Neuronal stem cell (in vitro differentiated cells): ENCODE data around the gene EIF2B5.

Experiments
- DNase-seq: peaks from one replicate; pipeline ENCODE4 v3.0.0-alpha.2; 2013; ENCODE audit warnings: low spot score
- H2AFZ ChIP-seq: one replicate; pipeline ENCODE4 v1.6.1; 2013; ENCODE audit warnings: mild to moderate bottlenecking, low read length, inconsistent platforms
- H2AK5ac ChIP-seq: 2 replicates; pipeline ENCODE4 v1.6.1; 2013; ENCODE audit warnings: low read depth, mild to moderate bottlenecking, inconsistent platforms, low read length, moderate library complexity, mixed read lengths
- H2BK120ac ChIP-seq: 2 replicates; pipeline ENCODE4 v1.6.1; 2013; ENCODE audit warnings: low read depth, mild to moderate bottlenecking, inconsistent platforms, low read length, moderate library complexity, mixed read lengths
- H2BK12ac ChIP-seq: one replicate; pipeline ENCODE4 v1.6.1; 2013; ENCODE audit warnings: low read length, inconsistent platforms
- H2BK15ac ChIP-seq: 2 replicates; pipeline ENCODE4 v1.6.1; 2013; ENCODE audit warnings: mild to moderate bottlenecking, low read length, inconsistent platforms, mixed read lengths
- H2BK5ac ChIP-seq: one replicate; pipeline ENCODE4 v1.6.1; 2013; ENCODE audit warnings: inconsistent platforms, mild to moderate bottlenecking, low read length, moderate library complexity
- H3K14ac ChIP-seq: one replicate; pipeline ENCODE4 v1.6.1; 2013; ENCODE audit warnings: low read length, inconsistent platforms
- H3K18ac ChIP-seq: 2 replicates; pipeline ENCODE4 v1.6.1; 2013; ENCODE audit warnings: low read length, inconsistent platforms
- H3K23ac ChIP-seq: 2 replicates; pipeline ENCODE4 v1.6.1; 2013; ENCODE audit warnings: low read depth, mild to moderate bottlenecking, mixed read lengths, low read length, inconsistent platforms; ENCODE audit not compliant: poor library complexity
- H3K27ac ChIP-seq: replicated peaks from 3 replicates; pipeline ENCODE4 v1.5.1; 2013; ENCODE audit warnings: low read length, inconsistent platforms
- H3K27me3 ChIP-seq, 3 experiments: 2 replicates each; pipeline ENCODE4 v1.6.1; 2013; ENCODE audit warnings: low read length in 3 of 3, mild to moderate bottlenecking in 2 of 3, inconsistent platforms in 1 of 3, low read depth in 1 of 3, mixed read lengths in 1 of 3, moderate library complexity in 1 of 3; ENCODE audit not compliant: control insufficient read depth in 3 of 3, insufficient read depth in 3 of 3
- H3K36me3 ChIP-seq, 2 donors: replicated peaks in 1 of 2; 2 replicates each; pipeline ENCODE4 v1.6.1; 2013; ENCODE audit warnings: low read length in 2 of 2; ENCODE audit not compliant: control insufficient read depth in 2 of 2, insufficient read depth in 2 of 2
- H3K4ac ChIP-seq: 2 replicates; pipeline ENCODE4 v1.6.1; 2013; ENCODE audit warnings: inconsistent platforms, mild to moderate bottlenecking, low read length, moderate library complexity
- H3K4me1 ChIP-seq, 2 donors: 1 replicate in 1 of 2; 2 replicates in 1 of 2; pipeline ENCODE4 v1.6.1; 2013; ENCODE audit warnings: low read length in 2 of 2, low read depth in 1 of 2; ENCODE audit not compliant: control insufficient read depth in 2 of 2, insufficient read depth in 1 of 2
- H3K4me2 ChIP-seq: one replicate; pipeline ENCODE4 v1.6.1; 2013; ENCODE audit warnings: mild to moderate bottlenecking, low read length, inconsistent platforms; ENCODE audit not compliant: insufficient read depth, poor library complexity, severe bottlenecking
- H3K4me3 ChIP-seq, 2 donors: 2 replicates each; pipeline ENCODE4 v1.5.1; 2013; ENCODE audit warnings: low read length in 2 of 2, mild to moderate bottlenecking in 2 of 2, inconsistent platforms in 1 of 2, moderate library complexity in 1 of 2
- H3K79me1 ChIP-seq: one replicate; pipeline ENCODE4 v1.6.1; 2013; ENCODE audit warnings: low read depth, mild to moderate bottlenecking, inconsistent platforms, low read length, moderate library complexity
- H3K9ac ChIP-seq: one replicate; pipeline ENCODE4 v1.6.1; 2013; ENCODE audit warnings: mild to moderate bottlenecking, low read depth, low read length, inconsistent platforms; ENCODE audit not compliant: poor library complexity
- H3K9me3 ChIP-seq, 2 donors: replicated peaks in 1 of 2; 2 replicates each; pipeline versions ENCODE3 to v1.6.1; 2013; ENCODE audit warnings: low read length in 2 of 2, mild to moderate bottlenecking in 2 of 2, inconsistent platforms in 1 of 2, low read depth in 1 of 2, mixed read lengths in 1 of 2, moderate library complexity in 1 of 2; ENCODE audit not compliant: control insufficient read depth in 2 of 2, insufficient read depth in 1 of 2
- H4K8ac ChIP-seq: one replicate; pipeline ENCODE4 v1.6.1; 2013; ENCODE audit warnings: low read depth, mild to moderate bottlenecking, inconsistent platforms, low read length, moderate library complexity
- H4K91ac ChIP-seq: one replicate; pipeline ENCODE4 v1.6.1; 2013; ENCODE audit warnings: low read length, low read depth, mild to moderate bottlenecking, inconsistent platforms; ENCODE audit not compliant: poor library complexity
- WGBS, 2 donors: extraction: QIAGEN DNeasy Blood & Tissue Kit; methylation state at CpG; one replicate each; pipeline ENCODE4 v1.1.7; 2013; ENCODE audit warnings: missing lambda C conversion rate in 2 of 2, mixed read lengths in 1 of 2; ENCODE audit not compliant: insufficient read length in 2 of 2, insufficient replicate concordance in 1 of 2; ENCODE audit errors: extremely low coverage in 2 of 2; 5-methylcytosine and 5-hydroxymethylcytosine counted together

The EIF2B5 gene

DNA sequence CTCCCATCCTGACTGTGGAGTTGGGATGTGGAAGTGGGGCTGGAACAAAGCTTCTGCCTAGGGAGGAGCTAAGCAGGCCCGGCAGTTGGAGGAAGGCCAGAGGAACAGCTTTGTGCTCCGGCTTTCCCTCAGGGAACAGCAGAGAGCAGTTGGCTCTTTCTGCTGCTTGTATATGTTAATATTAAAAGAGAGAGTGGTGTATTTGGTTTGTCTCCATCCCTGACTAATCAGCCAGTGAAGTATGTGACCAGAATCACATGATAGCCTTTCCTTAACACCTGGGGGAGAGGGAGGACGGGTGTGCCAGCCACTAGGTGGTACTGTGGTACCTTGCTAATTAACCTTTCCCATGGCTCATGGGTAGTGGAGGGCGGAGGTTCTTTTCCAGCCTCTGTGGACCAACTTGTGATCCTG lies 10.0 kb downstream of the EIF2B5 start:
- H2BK15ac ChIP-seq = no peak overlapping the region
- H3K23ac ChIP-seq = no peak overlapping the region
- H4K91ac ChIP-seq = no peak overlapping the region
- no peak overlapping the region for H3K27ac ChIP-seq
- no peak overlapping the region for H3K14ac ChIP-seq
- no CpG with 5 or more reads among the region's 4 CpGs for WGBS, 2 donors
- no peak overlapping the region for H2BK120ac ChIP-seq
- no peak overlapping the region for H2AFZ ChIP-seq
- H2BK12ac ChIP-seq = no peak overlapping the region
- DNase-seq = no peak
- no peak overlapping the region for H2BK5ac ChIP-seq
- H3K4me3 ChIP-seq = no peak overlapping the region
- no peak overlapping the region for H2AK5ac ChIP-seq
- H3K4me1 ChIP-seq = no peaks in the 10 kb centered on the region
- H3K27me3 ChIP-seq = no peaks in the 10 kb centered on the region
- no peak overlapping the region for H3K18ac ChIP-seq
- H3K9ac ChIP-seq = no peak overlapping the region
- no peaks in the 10 kb centered on the region for H3K9me3 ChIP-seq
- H3K4ac ChIP-seq = no peak overlapping the region
- H4K8ac ChIP-seq = no peak overlapping the region
- H3K79me1 ChIP-seq = no peaks in the 10 kb centered on the region
- peaks cover 43 to 64% of the 10 kb centered on the region in 2 donors for H3K36me3 ChIP-seq
- H3K4me2 ChIP-seq = no peak overlapping the region

DNA sequence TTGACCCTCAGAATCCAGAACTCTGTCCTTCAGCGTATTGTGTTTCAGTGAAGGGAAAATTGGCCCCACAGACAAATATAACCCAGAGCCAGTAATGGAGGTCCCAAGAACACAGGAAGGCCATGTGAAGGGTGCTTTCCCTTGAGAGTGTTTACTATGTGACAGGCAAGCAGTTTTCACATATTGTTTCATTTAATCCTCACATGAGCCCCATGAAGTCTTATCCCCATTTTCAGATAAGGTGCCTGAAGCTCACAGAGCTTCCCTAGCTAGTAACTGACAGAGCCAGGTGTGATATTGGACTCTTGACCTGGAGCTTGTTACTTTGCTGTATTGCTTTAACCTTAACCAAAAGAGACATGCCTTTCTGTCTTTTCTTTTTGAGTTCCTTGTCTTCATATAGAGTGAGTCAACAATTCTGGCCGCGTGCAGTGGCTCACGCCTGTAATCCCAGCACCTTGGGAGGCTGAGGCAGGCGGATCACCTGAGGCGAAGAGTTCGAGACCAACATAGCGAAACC lies 10.7 kb downstream of the EIF2B5 start:
- no peak overlapping the region for H4K8ac ChIP-seq
- no peak overlapping the region for H3K23ac ChIP-seq
- H3K4me1 ChIP-seq = no peaks in the 10 kb centered on the region
- H2BK12ac ChIP-seq = no peak overlapping the region
- no CpG with 5 or more reads among the region's 8 CpGs for WGBS, 2 donors
- no peak overlapping the region for H3K14ac ChIP-seq
- H2AFZ ChIP-seq = no peak overlapping the region
- H2BK5ac ChIP-seq = no peak overlapping the region
- H3K79me1 ChIP-seq = no peaks in the 10 kb centered on the region
- H3K4me3 ChIP-seq = no peak overlapping the region
- no peak overlapping the region for H2BK15ac ChIP-seq
- H3K36me3 ChIP-seq = peaks cover 37 to 57% of the 10 kb centered on the region in 2 donors
- H2BK120ac ChIP-seq = no peak overlapping the region
- H4K91ac ChIP-seq = no peak overlapping the region
- no peak for DNase-seq
- H3K9me3 ChIP-seq = no peaks in the 10 kb centered on the region
- H3K4ac ChIP-seq = no peak overlapping the region
- no peak overlapping the region for H3K27ac ChIP-seq
- no peaks in the 10 kb centered on the region for H3K27me3 ChIP-seq
- H3K18ac ChIP-seq = no peak overlapping the region
- H3K9ac ChIP-seq = no peak overlapping the region
- H3K4me2 ChIP-seq = no peak overlapping the region
- no peak overlapping the region for H2AK5ac ChIP-seq

DNA sequence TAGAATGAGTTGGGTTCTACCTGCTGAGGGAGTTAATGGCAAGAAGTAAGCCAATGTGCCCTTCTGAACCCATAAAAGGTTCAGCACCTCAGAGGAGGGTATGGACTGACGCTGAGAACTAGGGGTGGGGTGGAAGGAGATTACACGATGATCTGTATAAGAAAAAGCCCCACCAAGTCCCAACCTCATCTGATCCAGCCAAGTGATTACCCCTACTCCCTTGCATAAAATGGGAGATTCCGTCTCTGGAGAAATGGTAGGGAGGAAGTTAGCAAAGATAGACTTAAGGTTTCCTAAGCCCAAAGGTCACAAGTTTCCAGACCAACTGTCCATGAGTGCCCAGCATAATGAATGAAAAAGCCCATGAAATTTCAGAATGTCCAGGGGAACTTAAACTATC lies 12.9 kb downstream of the EIF2B5 start:
- Histone ChIP-seq H4K91ac (no peak overlapping the region), H2BK120ac (no peak overlapping the region), H2AFZ (no peak overlapping the region), H2AK5ac (no peak overlapping the region), H3K4me2 (no peak overlapping the region), H3K36me3 (peaks cover 17 to 35% of the 10 kb centered on the region in 2 donors), H2BK12ac (no peak overlapping the region), H3K18ac (no peak overlapping the region), H3K79me1 (no peaks in the 10 kb centered on the region), H3K4me3 (no peak overlapping the region), H3K27me3 (no peaks in the 10 kb centered on the region), H3K14ac (no peak overlapping the region), H3K4ac (no peak overlapping the region), H3K9ac (no peak overlapping the region), H3K27ac (no peak overlapping the region), H3K9me3 (no peaks in the 10 kb centered on the region), H3K23ac (no peak overlapping the region), H2BK5ac (no peak overlapping the region), H2BK15ac (no peak overlapping the region), H4K8ac (no peak overlapping the region), H3K4me1 (no peaks in the 10 kb centered on the region)
- no CpG with 5 or more reads among the region's 3 CpGs for WGBS, 2 donors
- no peak for DNase-seq

DNA sequence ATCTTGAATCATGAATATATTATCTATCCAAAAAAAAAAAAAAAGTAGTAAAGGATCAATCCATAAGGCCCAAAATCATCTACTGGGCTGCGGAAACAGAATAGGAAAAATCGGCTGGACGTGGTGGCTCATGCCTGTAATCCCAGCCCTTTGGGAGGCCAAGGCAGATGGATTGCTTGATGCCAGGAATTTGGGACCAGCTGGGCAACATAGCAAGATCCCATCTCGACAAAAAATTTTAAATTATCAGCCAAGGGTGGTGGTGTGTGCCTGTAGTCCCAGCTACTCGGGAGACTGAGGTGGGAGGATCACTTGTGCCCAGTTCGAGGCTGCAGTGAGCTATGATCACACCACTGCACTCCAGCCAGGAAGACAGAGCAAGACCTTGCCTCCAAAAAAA lies 14.0 kb downstream of the EIF2B5 start:
- no peak overlapping the region for H3K9ac ChIP-seq
- no peak overlapping the region for H2AFZ ChIP-seq
- no peak overlapping the region for H2BK120ac ChIP-seq
- no peak overlapping the region for H2BK5ac ChIP-seq
- no peak overlapping the region for H3K4me2 ChIP-seq
- H3K4ac ChIP-seq = no peak overlapping the region
- WGBS, 2 donors = no CpG with 5 or more reads among the region's 6 CpGs
- no peaks in the 10 kb centered on the region for H3K9me3 ChIP-seq
- H3K27ac ChIP-seq = no peak overlapping the region
- no peak overlapping the region for H3K18ac ChIP-seq
- H4K91ac ChIP-seq = no peak overlapping the region
- no peak for DNase-seq
- no peak overlapping the region for H3K14ac ChIP-seq
- no peak overlapping the region for H2AK5ac ChIP-seq
- H3K27me3 ChIP-seq = no peaks in the 10 kb centered on the region
- H3K4me3 ChIP-seq = no peak overlapping the region
- no peak overlapping the region for H3K23ac ChIP-seq
- H3K4me1 ChIP-seq = no peaks in the 10 kb centered on the region
- no peak overlapping the region for H4K8ac ChIP-seq
- H3K79me1 ChIP-seq = no peaks in the 10 kb centered on the region
- no peak overlapping the region for H2BK12ac ChIP-seq
- H2BK15ac ChIP-seq = no peak overlapping the region
- H3K36me3 ChIP-seq = peaks cover 8 to 24% of the 10 kb centered on the region in 2 donors
